ENCODE results near the gene ORAI1. TPM values are rescaled to one million over a fixed set of nuclear protein-coding genes. Genes with fewer than 3 reads are reported as not detected.

ORAI1 gene
- total RNA-seq, 1 donor from 2014 or later = 10.3 TPM

DNA sequence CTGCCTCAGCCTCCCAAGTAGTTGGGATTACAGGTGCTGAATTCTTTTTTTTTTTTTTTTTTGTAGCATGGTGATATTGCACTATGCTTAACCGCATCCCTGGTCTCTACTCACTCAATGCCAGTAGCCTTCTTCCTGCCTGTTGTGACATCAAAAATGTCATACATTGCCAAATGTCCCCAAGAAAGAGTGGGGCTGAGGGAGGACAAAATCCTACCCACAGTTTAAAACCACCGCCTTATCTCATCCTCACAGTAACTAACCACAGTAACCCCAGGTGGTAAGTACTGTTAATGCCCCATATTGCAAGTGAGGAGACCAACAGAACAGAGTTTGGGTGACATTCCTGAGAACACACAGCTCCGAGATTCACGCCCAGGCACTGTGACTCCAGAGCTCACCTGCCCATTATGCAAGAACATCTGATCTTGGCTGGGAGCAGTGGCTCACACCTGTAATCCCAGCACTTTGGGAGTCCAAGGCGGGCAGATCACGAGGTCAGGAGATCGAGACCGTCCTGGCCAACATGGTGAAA lies 23.6 kb downstream of the ORAI1 start:
- DNase-seq (ENCODE audit: low spot score in 2 of 2, unreplicated experiment in 2 of 2) = no peak
- no peaks in the 10 kb centered on the region for H3K27me3 Mint-ChIP-seq (ENCODE audit: low read depth)
- H3K36me3 Mint-ChIP-seq = peaks cover 2% of the 10 kb centered on the region
- H3K4me3 Mint-ChIP-seq = no peak overlapping the region
- no peaks in the 10 kb centered on the region for H3K4me1 Mint-ChIP-seq
- H3K27ac Mint-ChIP-seq = no peak overlapping the region
- no peaks in the 10 kb centered on the region for H3K9me3 Mint-ChIP-seq
- TF ChIP-seq, protein P1, sequence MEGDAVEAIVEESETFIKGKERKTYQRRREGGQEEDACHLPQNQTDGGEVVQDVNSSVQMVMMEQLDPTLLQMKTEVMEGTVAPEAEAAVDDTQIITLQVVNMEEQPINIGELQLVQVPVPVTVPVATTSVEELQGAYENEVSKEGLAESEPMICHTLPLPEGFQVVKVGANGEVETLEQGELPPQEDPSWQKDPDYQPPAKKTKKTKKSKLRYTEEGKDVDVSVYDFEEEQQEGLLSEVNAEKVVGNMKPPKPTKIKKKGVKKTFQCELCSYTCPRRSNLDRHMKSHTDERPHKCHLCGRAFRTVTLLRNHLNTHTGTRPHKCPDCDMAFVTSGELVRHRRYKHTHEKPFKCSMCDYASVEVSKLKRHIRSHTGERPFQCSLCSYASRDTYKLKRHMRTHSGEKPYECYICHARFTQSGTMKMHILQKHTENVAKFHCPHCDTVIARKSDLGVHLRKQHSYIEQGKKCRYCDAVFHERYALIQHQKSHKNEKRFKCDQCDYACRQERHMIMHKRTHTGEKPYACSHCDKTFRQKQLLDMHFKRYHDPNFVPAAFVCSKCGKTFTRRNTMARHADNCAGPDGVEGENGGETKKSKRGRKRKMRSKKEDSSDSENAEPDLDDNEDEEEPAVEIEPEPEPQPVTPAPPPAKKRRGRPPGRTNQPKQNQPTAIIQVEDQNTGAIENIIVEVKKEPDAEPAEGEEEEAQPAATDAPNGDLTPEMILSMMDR (IDR thresholded peaks at IDR 0.05; ENCODE audit: unreplicated experiment) = no peak

DNA sequence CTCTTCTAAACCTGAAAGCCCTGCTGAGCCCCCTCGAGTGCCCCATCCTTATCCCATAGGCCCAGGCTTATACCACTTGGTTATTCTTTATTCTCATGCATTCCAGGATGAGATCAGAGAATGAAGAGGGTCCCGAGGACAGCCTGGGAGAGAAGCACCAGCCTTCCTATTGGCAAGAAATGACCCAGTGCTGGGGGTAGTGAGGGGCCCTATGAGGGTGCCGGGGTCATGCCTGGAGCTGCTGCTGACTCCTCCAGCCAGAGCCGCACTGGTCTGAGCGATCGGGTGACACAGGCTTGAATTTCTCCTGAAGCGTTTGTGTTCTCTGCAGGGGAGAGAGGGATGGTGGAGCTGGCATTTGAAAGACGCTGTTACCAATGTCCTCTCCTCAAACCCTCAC lies 25.0 kb downstream of the ORAI1 start:
- Mint-ChIP-seq H3K27me3 (ENCODE audit: low read depth) (no peaks in the 10 kb centered on the region), H3K27ac (no peak overlapping the region), H3K9me3 (no peaks in the 10 kb centered on the region), H3K4me1 (no peaks in the 10 kb centered on the region), H3K36me3 (peaks cover 4% of the 10 kb centered on the region), H3K4me3 (no peak overlapping the region)
- DNase-seq (ENCODE audit: low spot score in 2 of 2, unreplicated experiment in 2 of 2) = no peak
- TF ChIP-seq, protein P1 (IDR thresholded peaks at IDR 0.05; ENCODE audit: unreplicated experiment) = no peak

DNA sequence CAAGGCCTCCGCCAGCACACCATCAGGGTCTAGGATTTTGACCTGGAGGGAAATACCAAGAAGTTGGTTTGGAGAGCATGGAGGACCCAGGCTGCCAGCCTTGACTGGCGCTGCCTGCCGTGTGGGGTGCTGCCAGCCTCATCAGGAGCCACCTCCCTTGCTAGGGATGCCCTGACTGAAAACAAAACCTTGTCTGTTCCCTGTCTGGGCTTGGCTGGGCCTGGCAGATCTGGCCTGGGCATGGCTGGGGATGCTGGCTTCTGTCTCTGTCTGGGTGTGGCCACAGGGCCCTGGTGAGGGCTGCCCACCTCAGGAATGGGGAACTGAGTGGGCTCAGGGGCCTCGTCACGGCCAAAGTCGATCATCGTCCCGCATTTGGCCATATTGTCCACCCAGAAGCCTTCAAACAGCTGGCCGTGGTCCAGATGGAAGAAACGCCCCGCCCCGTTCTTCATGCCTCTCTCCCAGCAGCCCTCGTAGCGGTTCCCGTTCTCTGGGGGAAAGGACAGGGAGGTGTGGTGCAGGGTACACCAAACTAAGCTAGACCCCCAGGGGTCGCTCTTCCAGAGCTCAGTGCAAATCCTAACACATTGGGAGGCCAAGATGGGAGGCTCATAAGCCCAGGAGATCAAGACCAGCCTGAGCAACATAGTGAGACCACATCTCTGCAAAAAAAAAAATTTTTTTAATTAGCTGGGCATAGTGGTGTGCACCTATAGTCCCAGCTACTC lies 26.6 kb downstream of the ORAI1 start:
- Mint-ChIP-seq H3K36me3 (peaks cover 2% of the 10 kb centered on the region), H3K4me1 (peaks cover 11% of the 10 kb centered on the region), H3K4me3 (no peak overlapping the region), H3K27ac (no peak overlapping the region), H3K9me3 (no peaks in the 10 kb centered on the region), H3K27me3 (ENCODE audit: low read depth) (no peaks in the 10 kb centered on the region)
- TF ChIP-seq, protein P1 (IDR thresholded peaks at IDR 0.05; ENCODE audit: unreplicated experiment) = no peak
- no peak for DNase-seq (ENCODE audit: low spot score in 2 of 2, unreplicated experiment in 2 of 2)

DNA sequence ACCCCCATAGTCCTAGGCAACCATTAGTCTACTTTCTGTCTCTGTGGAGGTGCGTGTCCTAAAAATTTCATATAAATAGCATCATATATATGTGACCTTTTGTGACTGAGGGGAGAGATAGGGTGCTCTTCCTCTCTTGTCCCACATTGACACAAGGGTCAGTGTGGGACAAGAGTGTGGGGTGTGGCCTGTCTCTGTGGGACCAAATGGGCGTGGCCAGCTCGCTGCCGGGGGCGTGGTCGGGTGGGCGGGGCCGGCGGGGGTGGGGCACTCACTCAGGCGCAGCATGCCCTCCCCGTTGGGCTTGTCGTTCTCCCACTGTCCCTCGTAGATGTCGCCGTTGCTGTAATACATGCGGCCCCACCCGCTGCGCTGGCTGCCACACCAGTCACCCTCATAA lies 27.7 kb downstream of the ORAI1 start:
- H3K4me3 Mint-ChIP-seq = no peak overlapping the region
- no peak for DNase-seq (ENCODE audit: low spot score in 2 of 2, unreplicated experiment in 2 of 2)
- peaks cover 2% of the 10 kb centered on the region for H3K36me3 Mint-ChIP-seq
- H3K4me1 Mint-ChIP-seq = peaks cover 18% of the 10 kb centered on the region
- no peaks in the 10 kb centered on the region for H3K27me3 Mint-ChIP-seq (ENCODE audit: low read depth)
- TF ChIP-seq, protein P1 (IDR thresholded peaks at IDR 0.05; ENCODE audit: unreplicated experiment) = no peak
- no peaks in the 10 kb centered on the region for H3K9me3 Mint-ChIP-seq
- H3K27ac Mint-ChIP-seq = no peak overlapping the region

DNA sequence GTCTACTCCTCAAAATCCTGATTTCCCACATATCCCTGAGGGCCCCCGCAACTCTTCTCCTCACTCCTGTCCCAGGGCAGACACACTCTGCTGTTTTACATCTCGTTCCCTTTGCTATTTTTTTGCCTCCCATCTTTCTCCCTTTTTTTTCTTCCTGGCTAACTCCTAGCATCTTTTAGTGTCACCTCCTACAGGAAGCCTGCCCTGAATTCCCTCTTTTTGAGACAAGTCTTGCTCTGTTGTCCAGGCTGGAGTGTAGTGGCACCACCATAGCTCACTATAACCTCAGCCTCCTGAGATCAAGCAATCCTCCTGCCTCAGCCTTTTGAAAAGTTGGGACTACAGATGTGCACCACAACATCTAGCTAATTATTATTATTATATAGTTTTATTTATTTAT lies 29.8 kb downstream of the ORAI1 start:
- TF ChIP-seq, protein P1 (IDR thresholded peaks at IDR 0.05; ENCODE audit: unreplicated experiment) = no peak
- peaks cover 24% of the 10 kb centered on the region for H3K4me1 Mint-ChIP-seq
- no peaks in the 10 kb centered on the region for H3K9me3 Mint-ChIP-seq
- DNase-seq (ENCODE audit: low spot score in 2 of 2, unreplicated experiment in 2 of 2) = no peak
- no peak overlapping the region for H3K27ac Mint-ChIP-seq
- H3K4me3 Mint-ChIP-seq = no peak overlapping the region
- peaks cover 2% of the 10 kb centered on the region for H3K36me3 Mint-ChIP-seq
- no peaks in the 10 kb centered on the region for H3K27me3 Mint-ChIP-seq (ENCODE audit: low read depth)

All from mesothelial cell of epicardium (in vitro differentiated cells).